GM12878 (cell line): ENCODE results near the gene RARRES2. TPM values are rescaled to one million over a fixed set of nuclear protein-coding genes. Genes with fewer than 3 reads are reported as not detected.

ENCODE experiments used
- CEBPB ChIP-seq, 2 experiments: fragments of 150-350 bp in 1 of 2; IDR thresholded peaks; 2 replicates each; pipeline ENCODE4 v1.6.1; 2012 to 2014; ENCODE audit warnings: low read depth in 2 of 2, low read length in 2 of 2, borderline replicate concordance in 1 of 2, inconsistent platforms in 1 of 2
- CUX1 ChIP-seq: IDR thresholded peaks from 2 replicates; pipeline ENCODE4 v1.6.1; 2012; ENCODE audit warnings: improper control_type of control experiment, low read depth, low read length; ENCODE audit not compliant: insufficient replicate concordance
- EP300 ChIP-seq, 2 experiments: fragments of 150-350 bp in 1 of 2; IDR thresholded peaks; 2 replicates each; pipeline ENCODE4 v1.6.1; 2011 to 2012; ENCODE audit warnings: low read depth in 2 of 2, low read length in 2 of 2, borderline replicate concordance in 1 of 2, improper control_type of control experiment in 1 of 2, inconsistent platforms in 1 of 2; ENCODE audit not compliant: control insufficient read depth in 1 of 2
- ESRRA ChIP-seq: IDR thresholded peaks from 2 replicates; pipeline ENCODE4 v1.6.1; 2012; ENCODE audit warnings: mild to moderate bottlenecking, low read length, improper control_type of control experiment
- HSF1 ChIP-seq: fragments of 150-350 bp; IDR thresholded peaks from 2 replicates; pipeline ENCODE4 v1.6.1; 2014; ENCODE audit warnings: mild to moderate bottlenecking, low read depth, low read length
- IKZF2 ChIP-seq, 2 experiments: fragments of 450-650 bp; IDR thresholded peaks; 2 replicates each; pipeline ENCODE4 v1.6.1; 2017; ENCODE audit warnings: mild to moderate bottlenecking in 2 of 2, moderate library complexity in 2 of 2
- KDM1A ChIP-seq: fragments of 200-600 bp; sonication (generic); IDR thresholded peaks from 2 replicates; pipeline ENCODE4 v1.6.1; 2016; ENCODE audit warnings: borderline replicate concordance
- KLF5 ChIP-seq: fragments of 450-650 bp; IDR thresholded peaks from 2 replicates; pipeline ENCODE4 v1.6.1; 2014; ENCODE audit warnings: mild to moderate bottlenecking; ENCODE audit not compliant: partially characterized antibody
- MXI1 ChIP-seq: fragments of 150-350 bp; IDR thresholded peaks from 2 replicates; pipeline ENCODE4 v1.6.1; 2011; ENCODE audit warnings: low read depth, mild to moderate bottlenecking, inconsistent platforms, low read length, improper control_type of control experiment
- MYC ChIP-seq: IDR thresholded peaks from 2 replicates; pipeline ENCODE4 v1.6.1; 2011; ENCODE audit warnings: mild to moderate bottlenecking, low read length, moderate library complexity, inconsistent platforms; ENCODE audit not compliant: insufficient read depth, insufficient replicate concordance, insufficient read length, severe bottlenecking
- NR2F1 ChIP-seq: fragments of 450-650 bp; conservative IDR thresholded peaks from 2 replicates; pipeline ENCODE4 v1.6.1; 2017; ENCODE audit warnings: mild to moderate bottlenecking
- POLR2AphosphoS2 ChIP-seq: IDR thresholded peaks from 2 replicates; pipeline ENCODE4 v1.6.1; 2011; ENCODE audit warnings: low read depth, mild to moderate bottlenecking, low read length, improper control_type of control experiment, moderate library complexity
- RAD51 ChIP-seq: fragments of 450-650 bp; IDR thresholded peaks from 2 replicates; pipeline ENCODE4 v1.6.1; 2016; ENCODE audit warnings: moderate library complexity, mild to moderate bottlenecking, inconsistent platforms
- STAT1 ChIP-seq: fragments of 450-650 bp; conservative IDR thresholded peaks from 2 replicates; pipeline ENCODE4 v1.6.1; 2014; ENCODE audit warnings: antibody characterized with exemption, mild to moderate bottlenecking
- TBL1XR1 ChIP-seq: IDR thresholded peaks from 2 replicates; pipeline ENCODE4 v1.6.1; 2012; ENCODE audit warnings: low read depth, low read length, improper control_type of control experiment
- USF1 ChIP-seq: IDR thresholded peaks from 2 replicates; pipeline ENCODE4 v1.6.1; 2011; ENCODE audit warnings: borderline replicate concordance, low read depth, mild to moderate bottlenecking, moderate library complexity, mixed read lengths, low read length; ENCODE audit not compliant: insufficient read depth; ENCODE audit errors: extremely low read length
- ZBTB4 ChIP-seq: fragments of 450-650 bp; formaldehyde crosslinking; IDR thresholded peaks from 2 replicates; pipeline ENCODE4 v1.4.0; 2022; ENCODE audit warnings: mild to moderate bottlenecking, moderate library complexity
- polyA plus RNA-seq, 11 experiments: library from polyadenylated mRNA; depleted of rRNA in 4 of 11; unstranded in 6 of 11; stranded (reverse) in 5 of 11; fragments of >200 nt; fragmentation: Nextera tagmentation in 4 of 11; fragmentation: Illumina TruSeq in 1 of 11; extraction: Ambion mirVana in 4 of 11; extraction: Trizol in 1 of 11; gene quantifications; 1 replicate in 1 of 11; 2 replicates in 10 of 11; pipeline versions ENCODE4 v1.2.1 to v1.2.3, GENCODE V29; 2011 to 2016; ENCODE audit warnings: inconsistent platforms in 2 of 11, missing spikeins in 2 of 11, low read depth in 1 of 11
- total RNA-seq, 4 experiments: library from RNA; depleted of rRNA in 3 of 4; stranded (reverse); fragments of >200 nt in 3 of 4; fragmentation: Illumina TruSeq in 1 of 4; extraction: Trizol in 1 of 4; gene quantifications; 2 replicates each; pipeline versions ENCODE4 v1.2.1 to v1.2.3, GENCODE V29; 2013 to 2021

Gene RARRES2
- total and polyA plus RNA-seq, 10 of the 15 experiments (the other 5 are each of a cell fraction or from before 2014, with no cell fraction given): 0.13 to 2.2 (median 0.40) TPM; not detected in 3

- peak; percentile 59 for TF ChIP-seq RAD51
- TF ChIP-seq NR2F1: peak; percentile 76
- peak; percentile 97 for TF ChIP-seq USF1
- peak; percentile 59 for TF ChIP-seq MXI1
- TF ChIP-seq EP300 (IDR thresholded peaks at IDR 0.05; ENCODE audit: borderline replicate concordance in 1 of 2, control insufficient read depth in 1 of 2, low read depth in 2 of 2, low read length in 2 of 2): peak in 1 of 2 experiments; percentile 59; a peak in 1 of 4 replicates
- no peak for TF ChIP-seq KDM1A
- TF ChIP-seq KLF5: no peak
- no peak for TF ChIP-seq HSF1
- TF ChIP-seq MYC: peak; percentile 65
- TF ChIP-seq STAT1: no peak
- no peak for TF ChIP-seq ZBTB4 (CRISPR knock-in tag)
- TF ChIP-seq CEBPB (IDR thresholded peaks at IDR 0.05; ENCODE audit: borderline replicate concordance in 1 of 2, low read depth in 2 of 2, low read length in 2 of 2): no peak
- no peak for TF ChIP-seq CUX1
- peak in 1 of 2 experiments; percentile 89; a peak in 1 of 4 replicates for TF ChIP-seq IKZF2 (IDR thresholded peaks at IDR 0.05)
- TF ChIP-seq TBL1XR1: no peak
- no peak for TF ChIP-seq ESRRA
- peak; percentile 63; the same call in 1 of the 2 replicates for TF ChIP-seq POLR2AphosphoS2
Measured at GRCh38 chr7:150368096-150368883, 26.9 kb upstream of the RARRES2 start, which contains the start of gene REPIN1 (continued).
